Left ventricle myocardium inferior (tissue), 1 donor: ENCODE results near the gene ACACB. TPM values are rescaled to one million over a fixed set of nuclear protein-coding genes. Genes with fewer than 3 reads are reported as not detected.

Source experiments
- DNase-seq: peaks from one replicate; pipeline ENCODE4 v3.0.0-alpha.2; 2020
- H3K27ac ChIP-seq: fragments of 200-600 bp; replicated peaks from 2 replicates; pipeline ENCODE4 v1.8.0; 2021
- H3K27me3 ChIP-seq: fragments of 200-600 bp; 2 replicates; pipeline ENCODE4 v1.8.0; 2021; ENCODE audit warnings: low read depth
- H3K36me3 ChIP-seq: fragments of 200-600 bp; 2 replicates; pipeline ENCODE4 v1.8.0; 2021
- H3K4me1 ChIP-seq: fragments of 200-600 bp; 2 replicates; pipeline ENCODE4 v1.8.0; 2021
- H3K4me3 ChIP-seq: fragments of 200-600 bp; 2 replicates; pipeline ENCODE4 v1.8.0; 2021; ENCODE audit warnings: mild to moderate bottlenecking, moderate library complexity
- H3K9me3 ChIP-seq: fragments of 200-600 bp; replicated peaks from 2 replicates; pipeline ENCODE4 v1.8.0; 2021
- CTCF ChIP-seq: fragments of 200-600 bp; IDR thresholded peaks from 2 replicates; pipeline ENCODE4 v1.8.0; 2021; ENCODE audit warnings: antibody characterized with exemption, mild to moderate bottlenecking, borderline replicate concordance
- intact Hi-C: fragments of 100-400 bp; cut with micrococcal nuclease; formaldehyde crosslinking; loops from one replicate; pipeline ENCODE4 v1.11.0; 2022
- total RNA-seq: library from RNA; stranded (reverse); fragmentation: NEBNext Ultra II Directional; extraction: Animal tissue kit (Norgen Biotek cat#: 25700); gene quantifications from one replicate; pipeline ENCODE4 v1.2.1, GENCODE V29; 2021
- donor health status: DM: no; HTN: yes; CAD: no; lungs with severe emphysema.

ACACB gene
- total RNA-seq, 1 donor from 2014 or later = 123 TPM

GRCh38 chr12:109277255-109277898 is 161.0 kb downstream of the ACACB start:
- no peaks in the 10 kb centered on the region for H3K36me3 ChIP-seq
- H3K4me1 ChIP-seq = peaks cover 11% of the 10 kb centered on the region
- no peak for DNase-seq
- no peak overlapping the region for H3K27ac ChIP-seq
- H3K27me3 ChIP-seq = no peaks in the 10 kb centered on the region
- no peak for TF ChIP-seq CTCF
- no peaks in the 10 kb centered on the region for H3K9me3 ChIP-seq
- H3K4me3 ChIP-seq = no peak overlapping the region
- intact Hi-C loops = no loop called here

GRCh38 chr12:109277899-109278762 is 161.7 kb downstream of the ACACB start:
- intact Hi-C loops = no loop called here
- Histone ChIP-seq H3K27me3 (no peaks in the 10 kb centered on the region), H3K36me3 (no peaks in the 10 kb centered on the region), H3K9me3 (no peaks in the 10 kb centered on the region), H3K4me1 (peaks cover 11% of the 10 kb centered on the region), H3K4me3 (no peak overlapping the region), H3K27ac (no peak overlapping the region)
- no peak for TF ChIP-seq CTCF
- DNase-seq = no peak

GRCh38 chr12:109278912-109279311 is 162.5 kb downstream of the ACACB start:
- H3K27ac ChIP-seq = no peak overlapping the region
- TF ChIP-seq CTCF = no peak
- no peaks in the 10 kb centered on the region for H3K36me3 ChIP-seq
- intact Hi-C loops = no loop called here
- no peak for DNase-seq
- no peak overlapping the region for H3K4me3 ChIP-seq
- no peaks in the 10 kb centered on the region for H3K27me3 ChIP-seq
- peaks cover 11% of the 10 kb centered on the region for H3K4me1 ChIP-seq
- H3K9me3 ChIP-seq = no peaks in the 10 kb centered on the region

GRCh38 chr12:109279525-109279924 is 163.1 kb downstream of the ACACB start:
- Histone ChIP-seq H3K9me3 (no peaks in the 10 kb centered on the region), H3K27me3 (no peaks in the 10 kb centered on the region), H3K4me3 (no peak overlapping the region), H3K27ac (no peak overlapping the region), H3K4me1 (peaks cover 11% of the 10 kb centered on the region), H3K36me3 (no peaks in the 10 kb centered on the region)
- TF ChIP-seq CTCF = no peak
- intact Hi-C loops = no loop called here
- DNase-seq = no peak

GRCh38 chr12:109281452-109281851 is 165.1 kb downstream of the ACACB start:
- intact Hi-C loops = no loop called here
- Histone ChIP-seq H3K9me3 (no peaks in the 10 kb centered on the region), H3K4me3 (no peak overlapping the region), H3K27ac (no peak overlapping the region), H3K27me3 (no peaks in the 10 kb centered on the region), H3K36me3 (no peaks in the 10 kb centered on the region), H3K4me1 (peaks cover 11% of the 10 kb centered on the region)
- no peak for DNase-seq
- TF ChIP-seq CTCF = no peak
